ENCODE measurements around the gene UBL4A. TPM values are rescaled to one million over a fixed set of nuclear protein-coding genes. Genes with fewer than 3 reads are reported as not detected.

The UBL4A gene
- total and polyA plus RNA-seq, 2 donors (not counting 3 experiments of a cell fraction or from before 2014, with no cell fraction given) = 25.3 to 31.4 TPM

DNA sequence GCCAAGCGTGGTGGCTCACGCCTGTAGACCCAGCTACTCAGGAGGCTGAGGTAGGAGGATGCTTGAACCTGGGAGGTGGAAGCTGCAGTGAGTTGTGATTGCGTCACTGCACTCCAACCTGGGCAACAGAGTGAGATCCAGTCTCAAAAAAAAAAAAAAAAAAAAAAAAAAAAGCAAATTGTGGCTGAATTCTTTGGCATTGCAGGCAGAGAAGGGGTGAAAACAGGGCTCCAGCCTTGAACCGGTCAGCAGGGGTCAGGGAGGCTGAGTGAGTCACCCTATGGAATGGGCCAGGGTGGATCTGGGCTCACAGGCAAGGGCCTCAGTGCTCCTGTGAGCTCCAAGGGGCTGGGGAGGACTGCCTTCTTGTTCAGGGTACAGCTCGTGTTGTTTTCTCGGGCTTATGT lies 42.8 kb upstream of the UBL4A start:
- Histone ChIP-seq H3K36me3 (ENCODE audit: control insufficient read depth in 2 of 2, extremely low read depth in 1 of 2, insufficient read depth in 2 of 2, low read length in 2 of 2) (peaks cover 3 to 16% of the 10 kb centered on the region in 2 experiments), H3K79me2 (ENCODE audit: control insufficient read depth, insufficient read depth, low read length) (no peaks in the 10 kb centered on the region), H3K4me1 (ENCODE audit: control insufficient read depth, extremely low read depth, insufficient read depth, low read length) (peaks cover 4% of the 10 kb centered on the region), H2AFZ (ENCODE audit: low read depth, low read length) (no peak overlapping the region), H3K9me3 (replicated peaks; ENCODE audit: control insufficient read depth, insufficient read depth, low read length) (no peaks in the 10 kb centered on the region), H3K9ac (replicated peaks; ENCODE audit: extremely low read depth, insufficient read depth, low read length) (no peak overlapping the region), H3K27ac (ENCODE audit: insufficient read depth, low read depth, low read length) (no peak overlapping the region), H3K4me2 (ENCODE audit: insufficient read depth, low read length) (no peak overlapping the region), H3K9me1 (replicated peaks; ENCODE audit: control insufficient read depth, extremely low read depth, insufficient read depth, low read length) (no peaks in the 10 kb centered on the region), H3K27me3 (ENCODE audit: control insufficient read depth in 2 of 2, insufficient read depth in 2 of 2, low read length in 2 of 2) (no peaks in the 10 kb centered on the region), H4K20me1 (replicated peaks; ENCODE audit: control insufficient read depth, extremely low read depth, insufficient read depth, low read length) (no peaks in the 10 kb centered on the region), H3K4me3 (replicated peaks in 1 of 3; ENCODE audit: insufficient read depth in 1 of 3, low read depth in 1 of 3, low read length in 3 of 3) (no peak overlapping the region)
- BruUV-seq (replicated peaks) = no TSS peak
- dilution Hi-C loops (cut with MboI; ENCODE audit: extremely low pct_ligation_motif_present, low sequenced_read_pairs) = no loop called here
- no peak for FAIRE-seq
- DNase-seq (ENCODE audit: low read depth, low spot score) = no peak
- ChIA-PET CTCF (no interaction called here), POLR2A (no interaction called here)
- intact Hi-C loops (cut with micrococcal nuclease) = loop anchor here (5.0 kb wide), 1 partner anchor 122 kb away; the partner anchor contains the start of gene DNASE1L1
- TF ChIP-seq POLR2AphosphoS5 (IDR thresholded peaks at IDR 0.05; ENCODE audit: insufficient read depth, low read depth, low read length) = no peak
- no peak for TF ChIP-seq FOS (IDR thresholded peaks at IDR 0.05; ENCODE audit: borderline replicate concordance, insufficient read depth, low read length)
- no peak for TF ChIP-seq MYC (IDR thresholded peaks at IDR 0.05; ENCODE audit: low read depth, low read length)
- no peak for TF ChIP-seq GATA2 (IDR thresholded peaks at IDR 0.05; ENCODE audit: insufficient read depth, insufficient read length, low read depth, low read length)
- no peak for TF ChIP-seq JUN (IDR thresholded peaks at IDR 0.05; ENCODE audit: borderline replicate concordance, insufficient read depth, insufficient read length, low read depth)
- TF ChIP-seq EZH2 (IDR thresholded peaks at IDR 0.05; ENCODE audit: borderline replicate concordance, low read depth, low read length, severe bottlenecking) = no peak
- TF ChIP-seq CTCF (IDR thresholded peaks at IDR 0.05; ENCODE audit: extremely low read depth in 1 of 2, insufficient read depth in 1 of 2, low read depth in 1 of 2, low read length in 2 of 2) = no peak
- TF ChIP-seq POLR2A (IDR thresholded peaks at IDR 0.05; ENCODE audit: low read depth, low read length) = no peak
- TF ChIP-seq MAX (IDR thresholded peaks at IDR 0.05; ENCODE audit: insufficient read depth, insufficient read length) = no peak
